ENCODE measurements around the gene FAF2.

Gene FAF2

GRCh38 chr5:176528301-176528700 lies 80.1 kb downstream of the FAF2 start:
- FAIRE-seq (no peak), DNase-seq (ENCODE audit: extremely low spot score, insufficient read length, low read depth) (no peak)

GRCh38 chr5:176528761-176529115 lies 80.6 kb downstream of the FAF2 start:
- no peak for DNase-seq (ENCODE audit: extremely low spot score, insufficient read length, low read depth)
- no peak for FAIRE-seq

GRCh38 chr5:176529116-176529740 lies 81.0 kb downstream of the FAF2 start:
- no peak for DNase-seq (ENCODE audit: extremely low spot score, insufficient read length, low read depth)
- FAIRE-seq: no peak

- DNase-seq (ENCODE audit: extremely low spot score, insufficient read length, low read depth) (no peak), FAIRE-seq (no peak)
Measured at GRCh38 chr5:176529741-176530141, 81.6 kb downstream of the FAF2 start.

- DNase-seq (ENCODE audit: extremely low spot score, insufficient read length, low read depth) (no peak), FAIRE-seq (no peak)
Measured at GRCh38 chr5:176530393-176530982, 82.3 kb downstream of the FAF2 start.

GRCh38 chr5:176530983-176531901 lies 83.1 kb downstream of the FAF2 start:
- DNase-seq (ENCODE audit: extremely low spot score, insufficient read length, low read depth): no peak
- FAIRE-seq: no peak

- DNase-seq (ENCODE audit: extremely low spot score, insufficient read length, low read depth) (no peak), FAIRE-seq (no peak)
Measured at GRCh38 chr5:176531902-176532493, 83.8 kb downstream of the FAF2 start.

- FAIRE-seq (no peak), DNase-seq (ENCODE audit: extremely low spot score, insufficient read length, low read depth) (no peak)
Measured at GRCh38 chr5:176532795-176533194, 84.6 kb downstream of the FAF2 start.

GRCh38 chr5:176533390-176533789 lies 85.2 kb downstream of the FAF2 start:
- DNase-seq (ENCODE audit: extremely low spot score, insufficient read length, low read depth) (no peak), FAIRE-seq (no peak)

GRCh38 chr5:176533894-176534611 lies 85.9 kb downstream of the FAF2 start:
- FAIRE-seq (peak; percentile 85), DNase-seq (ENCODE audit: extremely low spot score, insufficient read length, low read depth) (no peak)

GRCh38 chr5:176534640-176535039 lies 86.5 kb downstream of the FAF2 start:
- peak; percentile 61 for FAIRE-seq
- DNase-seq (ENCODE audit: extremely low spot score, insufficient read length, low read depth): no peak

GRCh38 chr5:176535101-176535663 lies 87.0 kb downstream of the FAF2 start:
- FAIRE-seq: peak; percentile 78
- no peak for DNase-seq (ENCODE audit: extremely low spot score, insufficient read length, low read depth)

GRCh38 chr5:176535664-176536131 lies 87.5 kb downstream of the FAF2 start:
- DNase-seq (ENCODE audit: extremely low spot score, insufficient read length, low read depth) (no peak), FAIRE-seq (no peak)

GRCh38 chr5:176536132-176536901 lies 88.1 kb downstream of the FAF2 start:
- DNase-seq (ENCODE audit: extremely low spot score, insufficient read length, low read depth): peak; percentile 65

GRCh38 chr5:176536902-176537553 lies 88.8 kb downstream of the FAF2 start, which contains the start of gene RNF44:
RNF44 (minus strand) TSS chr5:176537402; CDS start chr5:176532472, 4,930 bp downstream.
- DNase-seq (ENCODE audit: extremely low spot score, insufficient read length, low read depth): peak; percentile 71
- no peak for FAIRE-seq

More at GRCh38 chr5:176536132-176536901, 88.1 kb downstream of the FAF2 start:
- peak; percentile 80 for FAIRE-seq

GRCh38 chr5:176537554-176538229 lies 89.5 kb downstream of the FAF2 start:
- FAIRE-seq (peak; percentile 96), DNase-seq (ENCODE audit: extremely low spot score, insufficient read length, low read depth) (peak; percentile 81)

GRCh38 chr5:176538230-176538988 lies 90.2 kb downstream of the FAF2 start:
- no peak for FAIRE-seq
- DNase-seq (ENCODE audit: extremely low spot score, insufficient read length, low read depth): no peak
